ENCODE data around the gene PDE9A.

The PDE9A gene

GRCh38 chr21:42663860-42664535 lies 10.6 kb downstream of the PDE9A start:
- DNase-seq: no peak
- in situ Hi-C loops (cut with MboI; ENCODE audit: low pct_unique_long_range_greater_than_20kb, low sequenced_read_pairs): loop anchor here (25.0 kb wide), 1 partner anchor 102 kb away; no protein-coding TSS in a partner anchor

- DNase-seq: no peak
- in situ Hi-C loops (cut with MboI; ENCODE audit: low pct_unique_long_range_greater_than_20kb, low sequenced_read_pairs): loop anchor here (25.0 kb wide), 1 partner anchor 102 kb away; no protein-coding TSS in a partner anchor
These were observed 11.2 kb downstream of the PDE9A start for GRCh38 chr21:42664614-42665013.

GRCh38 chr21:42665026-42665425 lies 11.6 kb downstream of the PDE9A start:
- in situ Hi-C loops (cut with MboI; ENCODE audit: low pct_unique_long_range_greater_than_20kb, low sequenced_read_pairs): loop anchor here (25.0 kb wide), 1 partner anchor 103 kb away; no protein-coding TSS in a partner anchor
- no peak for DNase-seq

GRCh38 chr21:42665484-42665883 lies 12.1 kb downstream of the PDE9A start:
- in situ Hi-C loops (cut with MboI; ENCODE audit: low pct_unique_long_range_greater_than_20kb, low sequenced_read_pairs): loop anchor here (25.0 kb wide), 1 partner anchor 103 kb away; no protein-coding TSS in a partner anchor
- no peak for DNase-seq

GRCh38 chr21:42666023-42666747 lies 12.8 kb downstream of the PDE9A start:
- peak; percentile 15 for DNase-seq
- in situ Hi-C loops (cut with MboI; ENCODE audit: low pct_unique_long_range_greater_than_20kb, low sequenced_read_pairs): loop anchor here (25.0 kb wide), 1 partner anchor 104 kb away; no protein-coding TSS in a partner anchor

- in situ Hi-C loops (cut with MboI; ENCODE audit: low pct_unique_long_range_greater_than_20kb, low sequenced_read_pairs): loop anchor here (25.0 kb wide), 1 partner anchor 105 kb away; no protein-coding TSS in a partner anchor
- DNase-seq: no peak
These were observed 13.5 kb downstream of the PDE9A start for GRCh38 chr21:42666925-42667324.

- no peak for DNase-seq
- in situ Hi-C loops (cut with MboI; ENCODE audit: low pct_unique_long_range_greater_than_20kb, low sequenced_read_pairs): loop anchor here (25.0 kb wide), 1 partner anchor 106 kb away; no protein-coding TSS in a partner anchor
These were observed 15.0 kb downstream of the PDE9A start for GRCh38 chr21:42668298-42668992.

- in situ Hi-C loops (cut with MboI; ENCODE audit: low pct_unique_long_range_greater_than_20kb, low sequenced_read_pairs): loop anchor here (25.0 kb wide), 1 partner anchor 107 kb away; no protein-coding TSS in a partner anchor
- DNase-seq: no peak
These were observed 15.6 kb downstream of the PDE9A start for GRCh38 chr21:42669041-42669440.

- no peak for DNase-seq
- in situ Hi-C loops (cut with MboI; ENCODE audit: low pct_unique_long_range_greater_than_20kb, low sequenced_read_pairs): loop anchor here (25.0 kb wide), 1 partner anchor 108 kb away; no protein-coding TSS in a partner anchor
These were observed 16.8 kb downstream of the PDE9A start for GRCh38 chr21:42670058-42670880.

- in situ Hi-C loops (cut with MboI; ENCODE audit: low pct_unique_long_range_greater_than_20kb, low sequenced_read_pairs): loop anchor here (25.0 kb wide), 1 partner anchor 109 kb away; no protein-coding TSS in a partner anchor
- DNase-seq: peak; percentile 77
These were observed 17.5 kb downstream of the PDE9A start for GRCh38 chr21:42670884-42671283.

- DNase-seq: no peak
- in situ Hi-C loops (cut with MboI; ENCODE audit: low pct_unique_long_range_greater_than_20kb, low sequenced_read_pairs): loop anchor here (25.0 kb wide), 1 partner anchor 110 kb away; no protein-coding TSS in a partner anchor
These were observed 18.6 kb downstream of the PDE9A start for GRCh38 chr21:42671778-42672593.

- in situ Hi-C loops (cut with MboI; ENCODE audit: low pct_unique_long_range_greater_than_20kb, low sequenced_read_pairs): loop anchor here (25.0 kb wide), 1 partner anchor 111 kb away; no protein-coding TSS in a partner anchor
- DNase-seq: no peak
These were observed 19.5 kb downstream of the PDE9A start for GRCh38 chr21:42672699-42673458.

- no peak for DNase-seq
- in situ Hi-C loops (cut with MboI; ENCODE audit: low pct_unique_long_range_greater_than_20kb, low sequenced_read_pairs): loop anchor here (25.0 kb wide), 1 partner anchor 111 kb away; no protein-coding TSS in a partner anchor
These were observed 20.4 kb downstream of the PDE9A start for GRCh38 chr21:42673633-42674328.

GRCh38 chr21:42674351-42674940 lies 21.0 kb downstream of the PDE9A start:
- peak; percentile 66 for DNase-seq
- in situ Hi-C loops (cut with MboI; ENCODE audit: low pct_unique_long_range_greater_than_20kb, low sequenced_read_pairs): loop anchor here (25.0 kb wide), 1 partner anchor 112 kb away; no protein-coding TSS in a partner anchor

GRCh38 chr21:42675403-42675802 lies 22.0 kb downstream of the PDE9A start:
- DNase-seq: no peak
- in situ Hi-C loops (cut with MboI; ENCODE audit: low pct_unique_long_range_greater_than_20kb, low sequenced_read_pairs): no loop called here

- DNase-seq: no peak
- in situ Hi-C loops (cut with MboI; ENCODE audit: low pct_unique_long_range_greater_than_20kb, low sequenced_read_pairs): no loop called here
These were observed 23.4 kb downstream of the PDE9A start for GRCh38 chr21:42676808-42677207.

Measured in KBM-7 (cell line).